Lower leg skin (tissue), 4 donors: Measurements from ENCODE around the gene ANKRD33B. TPM values are rescaled to one million over a fixed set of nuclear protein-coding genes. Genes with fewer than 3 reads are reported as not detected.
"Not testable (repeated sequence)": the region's sequence is repeated elsewhere in the genome, so short reads cannot be mapped to it uniquely, and the experiment has no call there.

Experiments
- DNase-seq, 2 donors: peaks; one replicate each; pipeline ENCODE4 v3.0.0-alpha.2; 2019; ENCODE audit warnings: low spot score in 2 of 2
- H3K4me3 ChIP-seq: fragments of 200-600 bp; sonication (generic); 2 replicates; pipeline ENCODE4 v1.5.1; 2017; ENCODE audit warnings: mild to moderate bottlenecking, low read depth; ENCODE audit not compliant: poor library complexity, severe bottlenecking
- CTCF ChIP-seq, 3 donors: fragments of 450-650 bp; IDR thresholded peaks; one replicate each; pipeline ENCODE4 v1.5.1; 2016; ENCODE audit warnings: antibody characterized with exemption in 3 of 3, mild to moderate bottlenecking in 3 of 3, moderate library complexity in 2 of 3
- POLR2A ChIP-seq, 2 donors: fragments of 450-650 bp; IDR thresholded peaks; one replicate each; pipeline ENCODE4 v1.6.1; 2016 to 2017; ENCODE audit warnings: antibody characterized with exemption in 2 of 2, mild to moderate bottlenecking in 1 of 2, moderate library complexity in 1 of 2
- WGBS, 2 donors: methylation state at CpG; one replicate each; pipeline ENCODE4 v1.1.5; 2018; 5-methylcytosine and 5-hydroxymethylcytosine counted together
- intact Hi-C: fragments of 100-400 bp; cut with DNase I; formaldehyde crosslinking; loops from one replicate; pipeline ENCODE4 v1.15.0; 2023; ENCODE audit warnings: low total_unique reads
- total RNA-seq, 4 donors: library from RNA; depleted of rRNA; stranded (reverse); fragments of >200 nt; gene quantifications; one replicate each; pipeline ENCODE4 v1.1.0, GENCODE V29; 2016

The ANKRD33B gene
- total RNA-seq, 4 donors from 2014 or later: 12.6 to 35.4 (median 17.6) TPM

- peak; percentile 90 to 98 for DNase-seq
- no peak overlapping the region for H3K4me3 ChIP-seq
- 7 to 10% methylated on average over 19 of the region's 19 CpGs for WGBS, 2 donors
- intact Hi-C loops: no loop called here
- TF ChIP-seq POLR2A (IDR thresholded peaks at IDR 0.05) (no peak), CTCF (IDR thresholded peaks at IDR 0.05) (no peak)
These were observed 37.6 kb downstream of the ANKRD33B start for GRCh38 chr5:10601246-10602030.

GRCh38 chr5:10602031-10602806 is 38.3 kb downstream of the ANKRD33B start:
- DNase-seq: peak in 1 of 2 donors; percentile 87
- no peak overlapping the region for H3K4me3 ChIP-seq
- TF ChIP-seq POLR2A (IDR thresholded peaks at IDR 0.05) (no peak), CTCF (IDR thresholded peaks at IDR 0.05) (no peak)
- 64 to 71% methylated on average over 15 of the region's 15 CpGs for WGBS, 2 donors
- intact Hi-C loops: no loop called here

- no peak for TF ChIP-seq CTCF (IDR thresholded peaks at IDR 0.05)
- no peak for TF ChIP-seq POLR2A (IDR thresholded peaks at IDR 0.05)
- no peak overlapping the region for H3K4me3 ChIP-seq
- peak in 1 of 2 donors; percentile 76 for DNase-seq
- intact Hi-C loops: no loop called here
- 89 to 96% methylated on average over 6 of the region's 6 CpGs for WGBS, 2 donors
These were observed 41.1 kb downstream of the ANKRD33B start for GRCh38 chr5:10604975-10605374.

GRCh38 chr5:10606632-10607022 is 42.8 kb downstream of the ANKRD33B start:
- intact Hi-C loops, H3K4me3 ChIP-seq, DNase-seq: not testable (repeated sequence)
- WGBS, 2 donors: 93% methylated on average over 9 of the region's 9 CpGs

GRCh38 chr5:10607023-10607665 is 43.3 kb downstream of the ANKRD33B start:
- no peak overlapping the region for H3K4me3 ChIP-seq
- intact Hi-C loops: no loop called here
- peak in 1 of 2 donors; percentile 84 for DNase-seq
- TF ChIP-seq POLR2A (IDR thresholded peaks at IDR 0.05): no peak
- no peak for TF ChIP-seq CTCF (IDR thresholded peaks at IDR 0.05)
- 61 to 62% methylated on average over 13 of the region's 13 CpGs for WGBS, 2 donors

- intact Hi-C loops: no loop called here
- no peak overlapping the region for H3K4me3 ChIP-seq
- 35 to 50% methylated on average over 5 of the region's 5 CpGs for WGBS, 2 donors
- DNase-seq: peak; percentile 85 to 88
- no peak for TF ChIP-seq POLR2A (IDR thresholded peaks at IDR 0.05)
- TF ChIP-seq CTCF (IDR thresholded peaks at IDR 0.05): no peak
These were observed 43.8 kb downstream of the ANKRD33B start for GRCh38 chr5:10607666-10608073.

GRCh38 chr5:10608081-10608480 is 44.2 kb downstream of the ANKRD33B start:
- DNase-seq, H3K4me3 ChIP-seq, intact Hi-C loops: not testable (repeated sequence)
- 65 to 67% methylated on average over 9 of the region's 9 CpGs for WGBS, 2 donors
